ENCODE data around the gene HTR3E. TPM values are rescaled to one million over a fixed set of nuclear protein-coding genes. Genes with fewer than 3 reads are reported as not detected.

The HTR3E gene
- total RNA-seq, 1 experiment from 2014 or later, result not detected

GRCh38 chr3:184085389-184085852, 11.4 kb upstream of the HTR3E start:
- no TSS peak for BruUV-seq (replicated peaks)
- Mint-ChIP-seq H3K4me1 (ENCODE audit: low read depth, unreplicated experiment) (no peaks in the 10 kb centered on the region), H3K27ac (ENCODE audit: unreplicated experiment) (no peak overlapping the region), H3K36me3 (ENCODE audit: insufficient read depth, unreplicated experiment) (no peaks in the 10 kb centered on the region), H3K27me3 (ENCODE audit: unreplicated experiment) (no peaks in the 10 kb centered on the region), H3K9me3 (ENCODE audit: low read depth, unreplicated experiment) (peaks cover 6% of the 10 kb centered on the region), H3K4me3 (ENCODE audit: low read depth, unreplicated experiment) (no peak overlapping the region)
- intact Hi-C loops (cut with micrococcal nuclease; ENCODE audit: unreplicated experiment), result no loop called here
- CTCF ChIA-PET, result interaction anchor here (0.5 kb wide), 1 partner anchor 130 kb away, joined by 3 read pairs; no protein-coding TSS in a partner anchor
- no peak for TF ChIP-seq CTCF (IDR thresholded peaks at IDR 0.05; ENCODE audit: unreplicated experiment)
- DNase-seq, result no peak

- no peak for TF ChIP-seq CTCF (IDR thresholded peaks at IDR 0.05; ENCODE audit: unreplicated experiment)
- Mint-ChIP-seq H3K4me3 (ENCODE audit: low read depth, unreplicated experiment) (no peak overlapping the region), H3K4me1 (ENCODE audit: low read depth, unreplicated experiment) (no peaks in the 10 kb centered on the region), H3K27ac (ENCODE audit: unreplicated experiment) (no peak overlapping the region), H3K9me3 (ENCODE audit: low read depth, unreplicated experiment) (peaks cover 4% of the 10 kb centered on the region), H3K27me3 (ENCODE audit: unreplicated experiment) (peaks cover 16% of the 10 kb centered on the region), H3K36me3 (ENCODE audit: insufficient read depth, unreplicated experiment) (peaks cover 5% of the 10 kb centered on the region)
- intact Hi-C loops (cut with micrococcal nuclease; ENCODE audit: unreplicated experiment), result no loop called here
- CTCF ChIA-PET, result no interaction called here
- DNase-seq, result no peak
- no TSS peak for BruUV-seq (replicated peaks)
Observed at GRCh38 chr3:184092199-184092598, 4.7 kb upstream of the HTR3E start.

- no peak for DNase-seq
- Mint-ChIP-seq H3K9me3 (ENCODE audit: low read depth, unreplicated experiment) (no peaks in the 10 kb centered on the region), H3K27me3 (ENCODE audit: unreplicated experiment) (peaks cover 28% of the 10 kb centered on the region), H3K4me3 (ENCODE audit: low read depth, unreplicated experiment) (no peak overlapping the region), H3K36me3 (ENCODE audit: insufficient read depth, unreplicated experiment) (peaks cover 5% of the 10 kb centered on the region), H3K4me1 (ENCODE audit: low read depth, unreplicated experiment) (no peaks in the 10 kb centered on the region), H3K27ac (ENCODE audit: unreplicated experiment) (no peak overlapping the region)
- no peak for TF ChIP-seq CTCF (IDR thresholded peaks at IDR 0.05; ENCODE audit: unreplicated experiment)
- no TSS peak for BruUV-seq (replicated peaks)
- intact Hi-C loops (cut with micrococcal nuclease; ENCODE audit: unreplicated experiment), result no loop called here
- CTCF ChIA-PET, result no interaction called here
Observed at GRCh38 chr3:184097556-184097955, 692 bp downstream of the HTR3E start.

- CTCF ChIA-PET, result interaction anchor here (0.5 kb wide), 1 partner anchor 187 kb away, joined by 3 read pairs; no protein-coding TSS in a partner anchor
Observed at GRCh38 chr3:184099806-184100686, 3.2 kb downstream of the HTR3E start.

More at GRCh38 chr3:184099806-184100686, 3.2 kb downstream of the HTR3E start:
- DNase-seq, result no peak
- Mint-ChIP-seq H3K4me3 (ENCODE audit: low read depth, unreplicated experiment) (no peak overlapping the region), H3K36me3 (ENCODE audit: insufficient read depth, unreplicated experiment) (no peaks in the 10 kb centered on the region), H3K9me3 (ENCODE audit: low read depth, unreplicated experiment) (no peaks in the 10 kb centered on the region), H3K27me3 (ENCODE audit: unreplicated experiment) (peaks cover 38% of the 10 kb centered on the region), H3K4me1 (ENCODE audit: low read depth, unreplicated experiment) (no peaks in the 10 kb centered on the region), H3K27ac (ENCODE audit: unreplicated experiment) (no peak overlapping the region)
- TF ChIP-seq CTCF (IDR thresholded peaks at IDR 0.05; ENCODE audit: unreplicated experiment), result no peak
- intact Hi-C loops (cut with micrococcal nuclease; ENCODE audit: unreplicated experiment), result no loop called here
- BruUV-seq (replicated peaks), result no TSS peak
